Activated CD4-positive, alpha-beta memory T cell treated with anti-CD3 and anti-CD28 coated beads, Interleukin-2, amount 10 ng/mL, durations not matched to agents 7 days and 5 days (primary cell): Measurements from ENCODE around the gene SNX12. TPM values are rescaled to one million over a fixed set of nuclear protein-coding genes. Genes with fewer than 3 reads are reported as not detected.

ENCODE experiments used
- CTCF ChIA-PET: fragments of 350-600 bp; sonication (Branson Sonifier 250); formaldehyde crosslinking; loops from one replicate; lab custom pipeline; 2021; ENCODE audit warnings: antibody characterized with exemption, inconsistent platforms; lab: Charles Lee
- POLR2A ChIA-PET: fragments of 350-600 bp; sonication (Branson Sonifier 250); formaldehyde crosslinking; loops from one replicate; lab custom pipeline; 2021; ENCODE audit warnings: antibody characterized with exemption; lab: Charles Lee
- DNase-seq: peaks from one replicate; pipeline ENCODE4 v3.0.0-alpha.2; 2020
- H3K27ac Mint-ChIP-seq: one replicate; pipeline ENCODE4 v1.8.0; 2021; ENCODE audit warnings: mild to moderate bottlenecking, mixed read lengths
- H3K27me3 Mint-ChIP-seq: one replicate; pipeline ENCODE4 v1.8.0; 2021; ENCODE audit warnings: mixed read lengths
- H3K36me3 Mint-ChIP-seq: one replicate; pipeline ENCODE4 v1.8.0; 2021; ENCODE audit warnings: low read depth, mixed read lengths
- H3K4me1 Mint-ChIP-seq: one replicate; pipeline ENCODE4 v1.8.0; 2021; ENCODE audit warnings: mixed read lengths
- H3K4me3 Mint-ChIP-seq: one replicate; pipeline ENCODE4 v1.8.0; 2021; ENCODE audit warnings: mild to moderate bottlenecking, mixed read lengths
- H3K9me3 Mint-ChIP-seq: one replicate; pipeline ENCODE4 v1.8.0; 2021; ENCODE audit warnings: mixed read lengths
- total RNA-seq, 2 experiments: library from RNA; stranded (reverse); gene quantifications; one replicate each; pipeline ENCODE4 v1.2.3, GENCODE V29; 2021

The SNX12 gene
- 10 to 100 TPM; 43.2 to 43.5 TPM for total RNA-seq

DNA sequence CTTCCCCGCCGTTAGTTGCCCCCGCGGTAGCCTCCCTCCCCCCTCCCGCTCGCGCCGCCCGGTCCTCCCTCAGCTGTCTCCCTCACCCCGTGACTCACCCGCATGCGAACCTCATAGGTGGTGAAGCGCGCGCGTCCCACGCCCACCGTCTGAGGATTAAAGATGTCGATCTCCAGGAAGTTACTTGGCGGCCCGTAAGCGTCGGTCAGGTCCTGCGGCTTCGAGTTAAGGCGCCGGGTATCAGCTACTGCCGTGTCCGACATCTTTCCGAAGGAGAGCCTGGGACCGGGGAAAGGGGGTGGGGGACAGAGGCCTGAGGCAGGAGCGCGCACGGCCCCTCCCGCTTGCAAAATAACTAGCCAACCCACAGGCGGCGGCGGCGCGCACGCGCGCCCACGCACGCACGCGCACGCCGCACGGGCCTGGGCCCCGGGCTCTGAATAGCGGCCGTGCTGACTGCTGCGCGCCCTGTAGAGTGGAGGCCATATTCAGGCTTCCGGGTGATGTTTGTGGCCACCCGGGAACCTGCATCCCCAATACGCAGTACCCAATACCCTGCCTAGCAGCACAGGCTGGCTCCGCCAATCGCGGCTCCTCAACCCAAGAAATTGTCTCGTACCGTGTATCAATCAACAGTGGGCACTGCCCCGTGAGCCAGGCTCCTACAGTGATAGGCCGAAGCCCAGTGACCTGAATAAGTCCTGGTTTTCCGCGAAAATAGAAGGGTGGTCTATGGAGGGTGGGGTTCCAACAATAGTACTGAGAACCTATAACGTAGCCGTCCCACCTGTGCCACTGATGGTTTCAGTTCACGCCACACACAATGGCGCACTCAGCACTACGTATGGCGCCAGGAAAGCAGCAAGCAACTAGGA is at the start of gene SNX12:
SNX12 (minus strand) TSS at position 291 of the 875 bp plus-strand sequence; CDS start at position 263, 28 bp downstream.
- peak within 1 kb of the TSS; percentile 94 for H3K27ac Mint-ChIP-seq
- H3K4me3 Mint-ChIP-seq, result peak within 1 kb of the TSS; percentile 98
- no peaks in the 10 kb centered on the region for H3K9me3 Mint-ChIP-seq
- POLR2A ChIA-PET, result interaction anchor here (0.6 to 1.8 kb wide), 15 partner anchors 10 to 298 kb away, joined by 3 to 17 read pairs (median 3); partner anchors contain the start of genes IL2RG, MED12, TAF1 and ZMYM3
- DNase-seq, result peak; percentile 91
- H3K36me3 Mint-ChIP-seq, result peaks cover 12% of the 10 kb centered on the region
- peaks cover 4% of the 10 kb centered on the region for H3K27me3 Mint-ChIP-seq
- CTCF ChIA-PET, result interaction anchor here (0.8 kb wide), 1 partner anchor 215 kb away, joined by 3 read pairs; the partner anchor contains the start of gene NONO
- peaks cover 22% of the 10 kb centered on the region for H3K4me1 Mint-ChIP-seq

GRCh38 chrX:71117358-71117757 is 49.2 kb upstream of the SNX12 start:
- Mint-ChIP-seq H3K4me1 (peaks cover 33% of the 10 kb centered on the region), H3K4me3 (no peak overlapping the region), H3K27ac (no peak overlapping the region), H3K36me3 (peaks cover 18% of the 10 kb centered on the region), H3K9me3 (no peaks in the 10 kb centered on the region), H3K27me3 (no peaks in the 10 kb centered on the region)
- DNase-seq, result no peak
- ChIA-PET POLR2A (interaction anchor here (0.9 to 3.2 kb wide), 10 partner anchors 8 to 249 kb away, joined by 3 to 100 read pairs (median 7); partner anchors contain the start of genes CXorf65, FOXO4 and TAF1), CTCF (interaction anchor here (0.8 to 2.2 kb wide), 7 partner anchors 9 to 64 kb away, joined by 3 to 10 read pairs (median 5); no protein-coding TSS in a partner anchor)

DNA sequence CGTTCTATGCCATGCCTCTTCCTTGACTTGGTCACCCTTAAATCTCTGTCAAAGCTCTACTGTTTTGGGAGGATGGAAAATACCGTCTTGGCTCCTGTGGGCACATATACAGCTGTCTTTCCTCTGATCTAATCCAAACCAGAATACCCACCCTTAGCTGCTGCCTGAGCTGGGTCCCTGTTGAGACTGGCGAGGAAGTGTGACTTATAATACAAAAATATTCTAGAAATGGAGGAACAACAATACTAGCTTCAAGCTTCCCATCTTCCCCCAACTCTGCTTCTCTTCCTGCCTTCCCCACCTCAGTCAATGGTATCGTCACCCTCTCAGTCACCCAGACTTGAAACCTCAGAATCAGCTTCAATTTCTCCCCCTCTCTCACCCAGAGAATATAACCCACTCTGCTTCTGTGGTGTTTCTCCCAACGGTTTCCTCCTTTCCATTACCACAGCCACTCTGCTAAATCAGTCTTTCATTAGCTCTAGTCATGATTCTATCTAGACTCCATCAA is 43.8 kb upstream of the SNX12 start:
- peaks cover 44% of the 10 kb centered on the region for H3K36me3 Mint-ChIP-seq
- POLR2A ChIA-PET, result interaction anchor here (0.8 to 4.7 kb wide), 19 partner anchors 9 to 511 kb away, joined by 3 to 105 read pairs (median 8); partner anchors contain the start of genes FOXO4, NONO, OGT and SNX12
- peak overlapping the region; percentile 98 for H3K4me3 Mint-ChIP-seq
- H3K4me1 Mint-ChIP-seq, result peaks cover 34% of the 10 kb centered on the region
- no peak for DNase-seq
- CTCF ChIA-PET, result interaction anchor here (0.6 to 1.9 kb wide), 7 partner anchors 9 to 70 kb away, joined by 3 to 15 read pairs (median 4); no protein-coding TSS in a partner anchor
- H3K27me3 Mint-ChIP-seq, result no peaks in the 10 kb centered on the region
- no peaks in the 10 kb centered on the region for H3K9me3 Mint-ChIP-seq
- peak overlapping the region; percentile 99 for H3K27ac Mint-ChIP-seq

DNA sequence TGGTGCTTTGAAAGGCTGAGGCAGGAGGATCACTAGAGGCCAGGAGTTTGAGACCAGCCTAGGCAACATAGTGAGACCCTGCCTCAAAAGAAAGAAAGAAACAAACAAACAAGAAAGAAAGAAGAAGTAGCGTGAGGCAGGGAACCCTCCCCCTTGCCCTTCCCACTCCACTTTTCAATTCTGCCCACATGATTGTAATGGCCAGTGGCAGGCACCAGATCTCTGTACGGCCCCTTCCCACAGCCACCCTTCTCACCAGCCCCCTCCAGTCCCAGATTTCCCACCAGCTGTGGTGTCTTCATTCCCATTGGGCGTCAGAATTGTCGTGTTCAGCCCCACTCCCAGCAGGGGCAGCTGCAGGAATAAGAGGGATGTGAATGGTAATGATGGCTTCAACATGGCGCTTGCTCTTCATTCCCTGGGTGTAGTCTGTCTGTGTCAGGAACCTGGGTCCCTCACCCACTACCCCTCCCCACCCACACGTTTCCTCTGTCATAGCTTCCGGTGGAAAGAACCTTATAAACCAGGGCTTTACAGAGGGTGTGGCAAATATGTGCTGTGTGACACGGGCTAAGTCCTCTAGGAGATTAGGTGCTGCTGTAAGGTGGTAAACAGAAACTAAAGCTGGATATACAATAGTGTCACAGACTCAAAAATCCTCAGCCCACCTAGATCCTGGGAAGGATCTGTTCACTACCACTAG is 43.2 kb upstream of the SNX12 start, which contains the start of gene IL2RG:
IL2RG (minus strand) TSS at position 437 of the 703 bp plus-strand sequence; CDS start at position 399, 38 bp downstream.
- POLR2A ChIA-PET, result interaction anchor here (0.6 to 4.7 kb wide), 20 partner anchors 10 to 512 kb away, joined by 3 to 105 read pairs (median 8); partner anchors contain the start of genes FOXO4, NONO, OGT and SNX12
- peak within 1 kb of the TSS; percentile 99 for H3K27ac Mint-ChIP-seq
- DNase-seq, result peak; percentile 83
- no peaks in the 10 kb centered on the region for H3K27me3 Mint-ChIP-seq
- CTCF ChIA-PET, result interaction anchor here (0.6 to 1.9 kb wide), 7 partner anchors 9 to 71 kb away, joined by 3 to 15 read pairs (median 4); no protein-coding TSS in a partner anchor
- peak within 1 kb of the TSS; percentile 98 for H3K4me3 Mint-ChIP-seq
- H3K9me3 Mint-ChIP-seq, result no peaks in the 10 kb centered on the region
- H3K4me1 Mint-ChIP-seq, result peaks cover 39% of the 10 kb centered on the region
- peaks cover 49% of the 10 kb centered on the region for H3K36me3 Mint-ChIP-seq

DNA sequence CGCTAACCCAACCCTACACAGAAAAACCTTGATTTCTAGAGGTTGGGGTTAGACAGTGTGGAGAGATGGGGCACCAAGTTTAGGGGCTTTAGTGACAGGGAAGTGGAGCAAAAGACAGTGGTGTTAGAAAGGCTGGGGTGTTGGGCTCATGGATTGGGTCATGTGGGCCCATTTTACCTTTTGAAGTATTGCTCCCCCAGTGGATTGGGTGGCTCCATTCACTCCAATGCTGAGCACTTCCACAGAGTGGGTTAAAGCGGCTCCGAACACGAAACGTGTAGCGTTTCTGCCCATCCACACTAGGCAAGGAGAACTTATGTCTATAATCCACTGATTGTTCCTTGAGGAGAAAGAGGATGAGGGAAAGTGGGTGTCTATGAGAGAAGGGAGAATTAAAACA is 40.9 kb upstream of the SNX12 start:
- no peak for DNase-seq
- H3K4me1 Mint-ChIP-seq, result peaks cover 57% of the 10 kb centered on the region
- CTCF ChIA-PET, result interaction anchor here (1.2 kb wide), 1 partner anchor 21 kb away, joined by 4 read pairs; no protein-coding TSS in a partner anchor
- H3K27ac Mint-ChIP-seq, result peak overlapping the region; percentile 99
- peak overlapping the region; percentile 98 for H3K4me3 Mint-ChIP-seq
- no peaks in the 10 kb centered on the region for H3K9me3 Mint-ChIP-seq
- peaks cover 65% of the 10 kb centered on the region for H3K36me3 Mint-ChIP-seq
- POLR2A ChIA-PET, result interaction anchor here (1.0 to 4.7 kb wide), 3 partner anchors 8 to 10 kb away, joined by 6 to 105 read pairs (median 25); partner anchors contain the start of gene MED12
- no peaks in the 10 kb centered on the region for H3K27me3 Mint-ChIP-seq

GRCh38 chrX:71107762-71108360 is 39.7 kb upstream of the SNX12 start:
- Mint-ChIP-seq H3K27me3 (no peaks in the 10 kb centered on the region), H3K27ac (peak overlapping the region; percentile 99), H3K4me3 (peak overlapping the region; percentile 98), H3K9me3 (no peaks in the 10 kb centered on the region), H3K4me1 (peaks cover 62% of the 10 kb centered on the region), H3K36me3 (peaks cover 68% of the 10 kb centered on the region)
- ChIA-PET CTCF (interaction anchor here (0.9 to 1.2 kb wide), 4 partner anchors 9 to 22 kb away, joined by 3 to 5 read pairs (median 4); partner anchors contain the start of gene MED12), POLR2A (interaction anchor here (1.0 to 3.6 kb wide), 6 partner anchors 9 to 74 kb away, joined by 3 to 25 read pairs (median 4); partner anchors contain the start of genes FOXO4, MED12 and SNX12)
- DNase-seq, result peak; percentile 67

- Mint-ChIP-seq H3K9me3 (no peaks in the 10 kb centered on the region), H3K36me3 (peaks cover 68% of the 10 kb centered on the region), H3K4me1 (peaks cover 62% of the 10 kb centered on the region), H3K27me3 (no peaks in the 10 kb centered on the region), H3K4me3 (peak overlapping the region; percentile 98), H3K27ac (peak overlapping the region; percentile 99)
- POLR2A ChIA-PET, result interaction anchor here (1.0 to 3.6 kb wide), 3 partner anchors 10 to 74 kb away, joined by 3 to 25 read pairs (median 3); partner anchors contain the start of gene MED12
- CTCF ChIA-PET, result no interaction called here
- DNase-seq, result no peak
Measured at GRCh38 chrX:71107245-71107644, 39.1 kb upstream of the SNX12 start.

DNA sequence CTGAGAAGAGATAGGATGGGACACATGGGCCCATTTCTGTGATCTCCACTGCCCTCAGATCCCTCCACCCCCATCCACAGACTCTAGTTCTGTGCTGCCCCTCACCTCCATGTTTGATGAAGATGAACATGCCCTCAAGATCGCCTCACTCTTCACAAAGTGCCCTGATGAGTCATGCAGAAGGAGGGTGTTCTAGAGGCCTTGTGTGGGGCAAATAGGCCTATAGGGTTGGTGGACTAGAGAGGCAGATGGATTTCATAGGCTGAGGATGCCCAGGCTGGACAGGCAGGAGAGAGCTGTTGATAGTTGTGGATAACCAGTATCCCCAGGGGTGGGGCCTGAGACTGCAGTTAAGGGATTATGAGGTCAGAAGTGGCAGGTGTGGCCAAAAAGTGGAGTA is 38.3 kb upstream of the SNX12 start, which contains the start of gene CXorf65:
CXorf65 (minus strand) TSS at position 314 of the 400 bp plus-strand sequence; CDS start at position 130, 184 bp downstream.
- peaks cover 68% of the 10 kb centered on the region for H3K36me3 Mint-ChIP-seq
- no peaks in the 10 kb centered on the region for H3K27me3 Mint-ChIP-seq
- peak within 1 kb of the TSS; percentile 99 for H3K27ac Mint-ChIP-seq
- no peaks in the 10 kb centered on the region for H3K9me3 Mint-ChIP-seq
- peaks cover 62% of the 10 kb centered on the region for H3K4me1 Mint-ChIP-seq
- no peak for DNase-seq
- POLR2A ChIA-PET, result interaction anchor here (1.0 to 8.4 kb wide), 4 partner anchors 10 to 177 kb away, joined by 3 to 100 read pairs (median 4); partner anchors contain the start of genes MED12, NONO and SNX12
- peak within 1 kb of the TSS; percentile 98 for H3K4me3 Mint-ChIP-seq
- CTCF ChIA-PET, result interaction anchor here (1.2 kb wide), 1 partner anchor 10 kb away, joined by 5 read pairs; the partner anchor contains the start of gene FOXO4

DNA sequence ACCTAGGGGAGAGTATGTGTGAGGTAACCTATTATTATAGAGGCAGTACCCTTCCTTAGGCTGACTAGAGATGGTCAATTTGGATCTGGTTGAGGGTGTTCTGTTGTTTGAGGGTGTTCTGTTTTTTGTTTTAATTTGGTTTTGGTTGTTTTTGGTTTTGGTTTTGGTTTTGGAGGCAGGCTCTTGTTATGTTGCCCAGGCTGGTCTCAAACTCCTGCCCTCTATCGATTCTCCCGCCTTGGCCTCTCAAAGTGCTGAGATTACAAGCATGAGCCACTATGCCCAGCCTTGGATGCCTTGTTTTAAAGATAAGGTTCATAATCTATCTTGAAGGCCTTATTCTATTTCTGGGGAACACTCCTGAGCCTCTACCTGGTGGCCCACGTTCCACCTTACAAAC is 37.5 kb upstream of the SNX12 start:
- no peaks in the 10 kb centered on the region for H3K27me3 Mint-ChIP-seq
- H3K4me3 Mint-ChIP-seq, result peak overlapping the region; percentile 43
- H3K4me1 Mint-ChIP-seq, result peaks cover 64% of the 10 kb centered on the region
- POLR2A ChIA-PET, result interaction anchor here (0.6 to 8.4 kb wide), 5 partner anchors 10 to 178 kb away, joined by 3 to 100 read pairs (median 3); partner anchors contain the start of genes MED12, NONO and SNX12
- H3K27ac Mint-ChIP-seq, result peak overlapping the region; percentile 79
- no peaks in the 10 kb centered on the region for H3K9me3 Mint-ChIP-seq
- peaks cover 60% of the 10 kb centered on the region for H3K36me3 Mint-ChIP-seq
- CTCF ChIA-PET, result interaction anchor here (1.2 kb wide), 1 partner anchor 10 kb away, joined by 5 read pairs; the partner anchor contains the start of gene FOXO4
- no peak for DNase-seq

DNA sequence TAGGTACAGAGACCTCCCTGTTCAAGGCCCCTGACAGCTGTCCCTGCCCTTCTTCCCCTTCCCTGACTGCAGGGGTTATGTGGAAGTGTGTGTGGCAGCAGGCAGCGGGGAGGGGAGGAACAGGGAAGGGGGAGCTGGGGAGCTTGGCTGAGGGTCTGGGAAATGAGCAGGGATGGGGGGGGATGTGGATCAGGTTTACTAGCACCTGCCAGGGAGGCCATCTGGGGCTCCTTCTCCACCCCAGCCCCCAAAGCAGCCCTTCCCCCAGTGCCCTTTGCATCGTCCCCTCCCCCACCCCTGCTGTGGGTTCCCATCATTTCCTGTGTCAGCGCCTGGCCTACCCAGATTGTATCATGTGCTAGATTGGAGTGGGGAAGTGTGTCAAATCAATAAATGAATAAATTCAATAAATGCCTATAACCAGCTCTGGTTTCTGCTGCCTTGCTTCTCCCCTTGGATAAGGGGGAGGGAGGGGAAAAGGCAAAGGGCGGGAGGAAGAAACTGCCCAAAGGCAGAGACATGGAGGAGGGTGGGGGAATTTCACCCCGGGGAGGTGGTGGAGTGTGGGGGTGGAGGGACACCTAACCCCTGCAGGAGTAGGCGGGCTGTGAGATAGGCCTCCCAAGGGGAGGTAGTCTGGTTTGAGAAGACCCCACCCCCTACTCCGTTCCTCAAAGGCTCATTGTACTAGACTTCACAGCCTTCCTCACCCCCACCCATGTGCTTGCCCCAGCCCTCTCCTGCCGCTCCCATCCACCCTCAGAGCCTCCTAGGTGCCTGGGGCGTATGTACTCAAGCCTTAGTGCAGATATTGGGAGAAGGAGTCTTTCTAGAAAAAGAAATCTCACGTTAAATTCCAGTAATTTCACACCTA is 35.2 kb upstream of the SNX12 start:
- Mint-ChIP-seq H3K27ac (peak overlapping the region; percentile 86), H3K27me3 (no peaks in the 10 kb centered on the region), H3K4me1 (peaks cover 67% of the 10 kb centered on the region), H3K4me3 (peak overlapping the region; percentile 74), H3K9me3 (no peaks in the 10 kb centered on the region), H3K36me3 (peaks cover 37% of the 10 kb centered on the region)
- ChIA-PET CTCF (interaction anchor here (1.4 to 3.2 kb wide), 2 partner anchors 8 to 26 kb away, joined by 6 to 23 read pairs; partner anchors contain the start of gene IL2RG), POLR2A (interaction anchor here (0.5 to 8.4 kb wide), 6 partner anchors 8 to 79 kb away, joined by 3 to 105 read pairs (median 6); partner anchors contain the start of genes IL2RG and MED12)
- DNase-seq, result peak; percentile 63
